Uterus (tissue), 4 donors: ENCODE data around the gene GLIS1. TPM values are rescaled to one million over a fixed set of nuclear protein-coding genes. Genes with fewer than 3 reads are reported as not detected.

ENCODE experiments used
- DNase-seq, 2 donors: peaks; one replicate each; pipeline ENCODE4 v3.0.0-alpha.2; 2019 to 2020
- H3K27ac ChIP-seq, 2 donors: fragments of 200-600 bp; sonication (generic); 1 replicate in 1 of 2; 2 replicates in 1 of 2; pipeline ENCODE4 v1.5.1; 2016 to 2018
- H3K27me3 ChIP-seq, 2 donors: fragments of 200-600 bp; sonication (generic); one replicate each; pipeline ENCODE4 v1.5.1; 2018 to 2019; ENCODE audit warnings: control low read depth in 1 of 2
- H3K36me3 ChIP-seq, 2 donors: fragments of 200-600 bp; sonication (generic); one replicate each; pipeline ENCODE4 v1.5.1; 2019; ENCODE audit warnings: control low read depth in 1 of 2
- H3K4me1 ChIP-seq, 2 donors: fragments of 200-600 bp; sonication (generic); one replicate each; pipeline ENCODE4 v1.5.1; 2018 to 2019; ENCODE audit warnings: control low read depth in 1 of 2
- H3K4me3 ChIP-seq, 2 donors: fragments of 200-600 bp; sonication (generic); 1 replicate in 1 of 2; 2 replicates in 1 of 2; pipeline ENCODE4 v1.5.1; 2018 to 2019; ENCODE audit warnings: mild to moderate bottlenecking in 1 of 2
- H3K9me3 ChIP-seq, 2 donors: fragments of 200-600 bp; sonication (generic); one replicate each; pipeline ENCODE4 v1.5.1; 2019; ENCODE audit warnings: control low read depth in 1 of 2
- POLR2A ChIP-seq, 2 donors: fragments of 450-650 bp; IDR thresholded peaks; one replicate each; pipeline ENCODE4 v1.6.1; 2016; ENCODE audit warnings: antibody characterized with exemption in 2 of 2, mild to moderate bottlenecking in 1 of 2, moderate library complexity in 1 of 2
- intact Hi-C: fragments of 100-400 bp; cut with DNase I; formaldehyde crosslinking; loops from one replicate; pipeline ENCODE4 v1.15.1; 2023; ENCODE audit warnings: low total_unique reads
- total RNA-seq, 4 donors: library from RNA; depleted of rRNA in 3 of 4; stranded (reverse); fragments of >200 nt in 3 of 4; gene quantifications; one replicate each; pipeline versions ENCODE4 v1.1.0 to v1.2.4, GENCODE V29; 2014 to 2023
- TF ChIP-seq, protein P1 (sequence below), 4 experiments: fragments of 200-600 bp in 2 of 4; fragments of 450-650 bp in 2 of 4; sonication (generic) in 2 of 4; IDR thresholded peaks; one replicate each; pipeline ENCODE4 v1.5.1; 2016 to 2019; ENCODE audit warnings: antibody characterized with exemption in 4 of 4, mild to moderate bottlenecking in 2 of 4, moderate library complexity in 1 of 4
- donor health status: DM: yes; HTN: yes; CAD: no.

GLIS1 gene
- total RNA-seq, 4 donors from 2014 or later, result 0.21 to 1.0 TPM; not detected in 2

DNA sequence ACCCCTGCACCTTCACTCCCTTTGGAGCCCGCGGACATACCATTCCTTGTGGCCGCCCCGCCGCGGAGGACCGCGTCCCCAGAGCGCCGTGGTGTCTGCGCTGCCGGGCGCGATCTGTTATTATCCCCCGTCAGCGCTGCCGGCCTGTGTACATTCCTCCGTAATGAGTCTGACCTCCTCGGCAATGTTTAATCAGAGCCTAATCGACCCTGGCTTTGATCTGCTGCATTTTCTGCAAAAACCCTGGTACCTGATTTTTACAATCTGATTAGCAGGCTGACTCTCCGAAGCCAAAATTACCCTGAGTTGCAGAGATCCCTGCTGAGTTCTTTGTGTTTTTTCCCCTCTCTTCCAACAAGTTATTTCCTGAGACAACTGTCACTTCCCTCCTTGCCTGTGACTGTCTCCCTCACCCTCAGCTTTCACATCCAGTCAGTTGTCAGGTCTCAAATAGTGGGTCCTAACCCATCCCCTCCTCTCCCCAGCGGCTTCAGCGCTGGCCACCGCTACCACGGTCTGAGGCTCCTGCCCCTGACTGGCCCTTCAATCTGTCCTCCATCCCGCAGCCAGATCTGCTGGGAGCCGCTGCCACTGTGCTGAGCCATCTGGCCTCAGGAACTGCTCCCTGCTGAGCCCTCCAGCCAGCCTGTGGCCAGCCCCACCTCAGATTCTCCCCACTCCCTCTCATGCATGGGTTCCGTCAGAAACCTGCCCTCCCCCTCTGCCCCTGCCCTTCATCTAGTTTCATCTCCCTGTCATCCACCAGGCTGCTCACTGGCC, 53.5 kb downstream of the GLIS1 start:
- H3K36me3 ChIP-seq, result no peaks in the 10 kb centered on the region
- DNase-seq, result no peak
- no peaks in the 10 kb centered on the region for H3K9me3 ChIP-seq
- TF ChIP-seq, protein P1, sequence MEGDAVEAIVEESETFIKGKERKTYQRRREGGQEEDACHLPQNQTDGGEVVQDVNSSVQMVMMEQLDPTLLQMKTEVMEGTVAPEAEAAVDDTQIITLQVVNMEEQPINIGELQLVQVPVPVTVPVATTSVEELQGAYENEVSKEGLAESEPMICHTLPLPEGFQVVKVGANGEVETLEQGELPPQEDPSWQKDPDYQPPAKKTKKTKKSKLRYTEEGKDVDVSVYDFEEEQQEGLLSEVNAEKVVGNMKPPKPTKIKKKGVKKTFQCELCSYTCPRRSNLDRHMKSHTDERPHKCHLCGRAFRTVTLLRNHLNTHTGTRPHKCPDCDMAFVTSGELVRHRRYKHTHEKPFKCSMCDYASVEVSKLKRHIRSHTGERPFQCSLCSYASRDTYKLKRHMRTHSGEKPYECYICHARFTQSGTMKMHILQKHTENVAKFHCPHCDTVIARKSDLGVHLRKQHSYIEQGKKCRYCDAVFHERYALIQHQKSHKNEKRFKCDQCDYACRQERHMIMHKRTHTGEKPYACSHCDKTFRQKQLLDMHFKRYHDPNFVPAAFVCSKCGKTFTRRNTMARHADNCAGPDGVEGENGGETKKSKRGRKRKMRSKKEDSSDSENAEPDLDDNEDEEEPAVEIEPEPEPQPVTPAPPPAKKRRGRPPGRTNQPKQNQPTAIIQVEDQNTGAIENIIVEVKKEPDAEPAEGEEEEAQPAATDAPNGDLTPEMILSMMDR (IDR thresholded peaks at IDR 0.05), result no peak
- no peak for TF ChIP-seq POLR2A (IDR thresholded peaks at IDR 0.05)
- H3K27ac ChIP-seq, result no peak overlapping the region
- H3K4me3 ChIP-seq, result no peak overlapping the region
- H3K4me1 ChIP-seq, result no peaks in the 10 kb centered on the region
- H3K27me3 ChIP-seq, result no peaks in the 10 kb centered on the region
- intact Hi-C loops, result no loop called here

GRCh38 chr1:53684741-53685140, 54.2 kb downstream of the GLIS1 start:
- Histone ChIP-seq H3K4me3 (no peak overlapping the region), H3K4me1 (no peaks in the 10 kb centered on the region), H3K9me3 (no peaks in the 10 kb centered on the region), H3K36me3 (no peaks in the 10 kb centered on the region), H3K27me3 (no peaks in the 10 kb centered on the region), H3K27ac (no peak overlapping the region)
- intact Hi-C loops, result no loop called here
- TF ChIP-seq, protein P1 (IDR thresholded peaks at IDR 0.05), result no peak
- no peak for TF ChIP-seq POLR2A (IDR thresholded peaks at IDR 0.05)
- no peak for DNase-seq

DNA sequence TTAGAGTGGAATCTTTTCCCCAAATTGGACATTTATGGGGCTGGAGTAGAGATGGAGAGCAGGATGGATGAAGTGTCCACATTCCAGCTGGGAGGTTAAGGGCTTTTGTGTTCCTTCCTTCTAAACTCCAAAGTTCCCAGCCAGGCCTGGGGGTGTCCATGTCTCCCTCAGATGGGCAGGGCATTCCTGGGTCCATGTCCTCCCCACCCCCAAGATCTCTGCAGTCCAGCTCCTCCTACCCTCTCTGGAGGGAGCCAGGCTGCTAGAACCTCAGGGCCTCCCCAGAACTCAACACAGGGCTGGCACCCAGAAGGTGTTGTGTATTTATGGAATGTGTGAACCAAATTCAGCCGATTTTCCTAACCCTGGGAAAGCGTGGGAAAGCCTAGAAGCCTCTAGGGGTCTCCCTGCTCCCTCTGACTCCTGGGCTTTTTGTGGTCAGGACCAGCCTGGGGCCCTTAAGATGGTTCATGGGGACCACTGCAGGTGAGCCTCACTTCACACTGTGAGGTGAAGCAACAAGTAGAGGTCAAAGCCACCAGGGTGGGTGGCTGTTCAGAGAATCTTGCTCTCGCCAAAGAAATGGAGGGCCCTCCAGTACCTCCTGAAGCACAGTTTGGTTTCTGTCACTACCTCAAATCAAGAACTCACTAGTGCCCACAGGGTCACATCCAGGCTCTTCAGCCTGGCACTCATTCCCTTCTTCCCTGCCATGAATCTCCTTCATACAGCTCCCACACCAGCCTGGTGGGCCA, 54.8 kb downstream of the GLIS1 start:
- no peaks in the 10 kb centered on the region for H3K9me3 ChIP-seq
- no peak for DNase-seq
- no peaks in the 10 kb centered on the region for H3K27me3 ChIP-seq
- no peak overlapping the region for H3K4me3 ChIP-seq
- no peaks in the 10 kb centered on the region for H3K36me3 ChIP-seq
- intact Hi-C loops, result no loop called here
- no peak overlapping the region for H3K27ac ChIP-seq
- no peaks in the 10 kb centered on the region for H3K4me1 ChIP-seq
- no peak for TF ChIP-seq POLR2A (IDR thresholded peaks at IDR 0.05)
- TF ChIP-seq, protein P1 (IDR thresholded peaks at IDR 0.05), result no peak

DNA sequence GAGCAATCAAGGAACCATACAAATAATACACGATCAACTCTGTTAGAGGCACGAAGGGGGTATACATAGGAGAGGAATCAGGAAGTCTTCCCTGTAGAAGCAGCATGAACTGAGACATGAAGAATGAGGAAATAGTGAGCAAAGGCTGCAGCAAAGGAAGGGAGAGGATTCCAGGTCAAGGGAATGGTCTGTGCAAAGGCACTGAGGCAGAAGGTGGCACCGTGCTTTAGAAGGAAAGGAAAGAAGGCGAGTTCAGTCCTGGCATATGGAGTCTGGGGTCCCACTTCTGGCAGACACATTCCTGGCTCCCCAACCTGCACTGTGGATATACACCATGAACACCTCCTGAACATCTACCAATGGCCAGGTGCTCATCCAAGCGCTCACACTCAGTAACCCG, 56.1 kb downstream of the GLIS1 start:
- Histone ChIP-seq H3K27ac (no peak overlapping the region), H3K4me1 (no peaks in the 10 kb centered on the region), H3K4me3 (no peak overlapping the region), H3K36me3 (no peaks in the 10 kb centered on the region), H3K27me3 (no peaks in the 10 kb centered on the region), H3K9me3 (no peaks in the 10 kb centered on the region)
- DNase-seq, result no peak
- no peak for TF ChIP-seq POLR2A (IDR thresholded peaks at IDR 0.05)
- TF ChIP-seq, protein P1 (IDR thresholded peaks at IDR 0.05), result no peak
- intact Hi-C loops, result no loop called here
